ENCODE data around the gene BLM. TPM values are rescaled to one million over a fixed set of nuclear protein-coding genes. Genes with fewer than 3 reads are reported as not detected.

The BLM gene
- total and polyA plus RNA-seq, 2 of the 13 experiments (the other 11 are each of a cell fraction or from before 2014, with no cell fraction given) = 5.1 to 11.8 TPM

DNA sequence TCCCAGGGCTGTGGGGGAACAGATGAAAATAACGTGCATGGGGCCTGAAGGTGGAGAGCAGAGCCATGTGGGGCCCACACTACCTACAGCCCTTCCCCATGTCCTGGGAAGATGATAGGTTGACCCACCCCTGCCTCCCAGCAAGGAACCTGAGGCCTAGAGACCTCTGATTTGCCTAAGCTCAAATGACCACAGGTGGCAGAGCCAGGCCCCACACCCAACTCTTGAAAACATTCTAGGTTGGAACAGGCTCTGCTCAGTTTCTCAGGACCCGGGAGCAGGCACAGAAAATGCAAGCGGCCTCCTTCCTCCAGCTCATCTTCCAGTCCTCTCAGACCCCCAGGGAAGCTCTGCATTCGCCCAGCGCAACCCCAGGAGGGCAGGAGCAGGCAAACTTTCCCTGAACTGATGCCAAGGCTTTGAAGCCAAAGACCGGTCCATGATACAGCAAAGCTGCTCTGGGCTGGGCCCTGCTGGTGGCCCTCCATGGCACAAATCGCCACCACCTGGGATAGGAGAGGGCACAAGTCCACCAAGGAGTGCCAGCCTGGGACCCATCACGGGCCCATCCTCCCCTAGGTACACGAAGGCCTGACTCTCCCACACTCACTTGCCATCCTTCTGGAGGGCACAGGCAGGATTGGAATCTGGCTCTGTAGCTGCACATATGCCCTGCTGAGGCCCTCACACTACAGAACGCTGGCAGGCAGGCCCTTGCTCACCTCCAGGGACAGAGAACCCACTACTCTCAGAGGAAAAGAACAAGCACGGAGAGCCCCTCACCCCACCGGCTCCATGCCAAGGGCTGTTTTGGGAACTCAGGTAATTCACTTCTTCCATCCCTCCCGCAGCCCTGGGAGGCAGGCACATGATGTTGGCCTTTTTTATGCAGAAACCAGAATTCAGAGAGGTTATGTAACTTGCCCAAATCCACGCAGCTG lies 100.2 kb downstream of the BLM start:
- Histone ChIP-seq H4K20me1 (ENCODE audit: insufficient read depth, low read length) (no peaks in the 10 kb centered on the region), H3K79me2 (ENCODE audit: insufficient read depth, low read length) (no peaks in the 10 kb centered on the region), H2AFZ (ENCODE audit: low read length) (no peak overlapping the region), H3K4me1 (ENCODE audit: insufficient read depth, low read length) (peaks cover 7% of the 10 kb centered on the region), H3K27me3 (ENCODE audit: control insufficient read depth in 1 of 2, insufficient read depth in 2 of 2, low read length in 2 of 2) (peaks cover 2 to 20% of the 10 kb centered on the region in 2 experiments; a peak in 4 of 5 replicates), H3K4me2 (ENCODE audit: low read depth, low read length) (no peak overlapping the region), H3K36me3 (replicated peaks in 1 of 2; ENCODE audit: control insufficient read depth in 1 of 2, insufficient read depth in 2 of 2, low read length in 2 of 2) (0 out of 5 replicates have a peak, but pooled peaks cover 0 to 3% of the 10 kb centered on the region in 2 experiments), H3K4me3 (replicated peaks in 1 of 3; ENCODE audit: insufficient read depth in 1 of 3, low read depth in 2 of 3, low read length in 3 of 3) (no peak overlapping the region), H3K9ac (ENCODE audit: insufficient read depth, low read depth, low read length) (no peak overlapping the region), H3K27ac (ENCODE audit: extremely low read length, insufficient read depth, low read length) (no peak overlapping the region), H3K9me3 (ENCODE audit: low read length) (no peaks in the 10 kb centered on the region)
- DNase-seq (ENCODE audit: low spot score) = no peak
- 68% methylated on average over 9 of the region's 14 CpGs for WGBS (ENCODE audit: low lambda C conversion rate)
- ChIA-PET POLR2A (interaction anchor here (1.3 kb wide), 1 partner anchor 56 kb away, joined by 3 read pairs; no protein-coding TSS in a partner anchor), CTCF (ENCODE audit: low intra/inter-chr PET ratio, low total read pairs) (interaction anchor here (2.6 kb wide), 1 partner anchor 69 kb away, joined by 12 read pairs; no protein-coding TSS in a partner anchor)
- ATAC-seq = no peak
- intact Hi-C loops (cut with micrococcal nuclease; ENCODE audit: unreplicated experiment) = loop anchor here (1.0 kb wide), 1 partner anchor 69 kb away; no protein-coding TSS in a partner anchor
- FAIRE-seq = no peak
- no TSS peak for BruUV-seq (replicated peaks)
- TF ChIP-seq ZNF672 (CRISPR knock-in tag; IDR thresholded peaks at IDR 0.05) (no peak), ZNF678 (CRISPR knock-in tag; IDR thresholded peaks at IDR 0.05) (no peak), ARNT2 (CRISPR knock-in tag; IDR thresholded peaks at IDR 0.05; ENCODE audit: low read depth) (no peak)
- in situ Hi-C loops (cut with HindIII; ENCODE audit: extremely low pct_ligation_motif_present, low pct_unique_long_range_greater_than_20kb) = loop anchor here (5.0 kb wide), 1 partner anchor 70 kb away; no protein-coding TSS in a partner anchor

Data from HepG2 (cell line).